ENCODE results near the gene HLA-DRA.

DNA sequence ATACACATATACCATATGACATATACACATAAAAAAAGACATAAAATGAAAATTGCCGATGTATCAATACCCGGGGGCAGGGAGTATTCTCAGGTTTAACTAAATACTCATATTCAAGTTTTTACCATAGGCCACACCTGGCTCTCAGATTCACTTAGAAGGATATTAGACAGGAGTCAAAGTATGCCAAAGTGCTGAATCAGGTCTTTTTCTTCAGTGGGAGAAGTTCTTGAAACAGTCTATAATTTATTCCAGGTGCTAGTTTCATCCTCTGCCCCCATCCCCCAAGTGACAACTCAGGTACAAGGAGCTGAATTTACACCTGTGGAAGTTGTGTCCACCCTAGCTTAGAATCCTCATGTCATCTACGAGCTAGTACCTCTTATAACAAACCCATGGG, 8.5 kb upstream of the HLA-DRA start:
- no peak for TF ChIP-seq EZH2 (IDR thresholded peaks at IDR 0.05; ENCODE audit: low read length, missing control alignments)
- TF ChIP-seq, protein P1, sequence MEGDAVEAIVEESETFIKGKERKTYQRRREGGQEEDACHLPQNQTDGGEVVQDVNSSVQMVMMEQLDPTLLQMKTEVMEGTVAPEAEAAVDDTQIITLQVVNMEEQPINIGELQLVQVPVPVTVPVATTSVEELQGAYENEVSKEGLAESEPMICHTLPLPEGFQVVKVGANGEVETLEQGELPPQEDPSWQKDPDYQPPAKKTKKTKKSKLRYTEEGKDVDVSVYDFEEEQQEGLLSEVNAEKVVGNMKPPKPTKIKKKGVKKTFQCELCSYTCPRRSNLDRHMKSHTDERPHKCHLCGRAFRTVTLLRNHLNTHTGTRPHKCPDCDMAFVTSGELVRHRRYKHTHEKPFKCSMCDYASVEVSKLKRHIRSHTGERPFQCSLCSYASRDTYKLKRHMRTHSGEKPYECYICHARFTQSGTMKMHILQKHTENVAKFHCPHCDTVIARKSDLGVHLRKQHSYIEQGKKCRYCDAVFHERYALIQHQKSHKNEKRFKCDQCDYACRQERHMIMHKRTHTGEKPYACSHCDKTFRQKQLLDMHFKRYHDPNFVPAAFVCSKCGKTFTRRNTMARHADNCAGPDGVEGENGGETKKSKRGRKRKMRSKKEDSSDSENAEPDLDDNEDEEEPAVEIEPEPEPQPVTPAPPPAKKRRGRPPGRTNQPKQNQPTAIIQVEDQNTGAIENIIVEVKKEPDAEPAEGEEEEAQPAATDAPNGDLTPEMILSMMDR (conservative IDR thresholded peaks at IDR 0.05 in 1 of 2, IDR thresholded peaks at IDR 0.05 in 1 of 2; ENCODE audit: low read depth in 1 of 2, low read length in 2 of 2), result no peak
